Glomerular endothelial cell (primary cell): Measurements from ENCODE around the gene APBA2. TPM values are rescaled to one million over a fixed set of nuclear protein-coding genes. Genes with fewer than 3 reads are reported as not detected.

Experiments
- DNase-seq: peaks from one replicate; pipeline ENCODE4 v3.0.0-alpha.2; 2011; ENCODE audit warnings: low read depth, low spot score; ENCODE audit errors: extremely low read depth
- total RNA-seq: library from RNA; depleted of rRNA; stranded (reverse); fragments of >200 nt; gene quantifications from 2 replicates; pipeline ENCODE4 v1.2.3, GENCODE V29; 2015

The APBA2 gene
- total RNA-seq, 1 donor from 2014 or later, result 59.1 TPM

- DNase-seq, result no peak
Measured at GRCh38 chr15:29051422-29051821, 165.6 kb downstream of the APBA2 start.

DNA sequence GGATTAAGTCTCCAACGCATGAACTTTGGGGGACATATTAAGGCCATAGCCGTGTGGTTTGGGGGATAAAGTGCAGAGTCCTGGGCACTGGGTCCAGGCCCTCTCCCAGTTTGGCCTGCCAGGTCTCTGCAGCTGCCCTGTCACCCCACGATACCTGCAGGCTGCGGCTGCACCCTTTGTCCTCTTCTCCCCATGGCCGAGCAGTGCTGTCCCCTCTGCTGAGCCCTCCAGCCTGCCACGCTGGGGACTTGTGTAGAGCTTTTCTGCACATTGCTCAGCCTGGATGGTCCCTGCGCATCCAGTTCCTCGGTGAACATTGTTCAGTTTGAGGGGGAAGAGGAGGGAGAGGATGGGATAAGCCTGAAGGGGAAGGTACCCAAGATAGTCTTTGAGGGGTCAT, 167.2 kb downstream of the APBA2 start:
- DNase-seq, result no peak

DNA sequence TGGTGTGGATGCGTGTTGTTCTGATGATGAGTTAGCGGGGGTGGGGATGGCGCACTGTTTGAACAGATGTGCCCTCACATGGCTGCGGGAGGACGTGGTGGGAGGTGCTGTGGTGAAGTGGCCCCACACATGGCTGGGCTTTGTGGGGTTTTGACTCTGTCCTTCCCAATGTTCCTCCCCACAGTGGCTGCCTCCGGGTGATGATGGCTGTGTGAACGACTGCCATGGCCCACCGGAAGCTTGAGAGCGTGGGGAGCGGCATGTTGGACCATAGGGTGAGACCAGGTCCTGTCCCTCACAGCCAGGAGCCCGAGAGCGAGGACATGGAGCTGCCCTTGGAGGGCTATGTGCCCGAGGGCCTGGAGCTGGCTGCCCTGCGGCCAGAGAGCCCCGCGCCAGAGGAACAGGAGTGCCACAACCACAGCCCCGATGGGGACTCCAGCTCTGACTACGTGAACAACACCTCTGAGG, 167.9 kb downstream of the APBA2 start:
- no peak for DNase-seq

DNA sequence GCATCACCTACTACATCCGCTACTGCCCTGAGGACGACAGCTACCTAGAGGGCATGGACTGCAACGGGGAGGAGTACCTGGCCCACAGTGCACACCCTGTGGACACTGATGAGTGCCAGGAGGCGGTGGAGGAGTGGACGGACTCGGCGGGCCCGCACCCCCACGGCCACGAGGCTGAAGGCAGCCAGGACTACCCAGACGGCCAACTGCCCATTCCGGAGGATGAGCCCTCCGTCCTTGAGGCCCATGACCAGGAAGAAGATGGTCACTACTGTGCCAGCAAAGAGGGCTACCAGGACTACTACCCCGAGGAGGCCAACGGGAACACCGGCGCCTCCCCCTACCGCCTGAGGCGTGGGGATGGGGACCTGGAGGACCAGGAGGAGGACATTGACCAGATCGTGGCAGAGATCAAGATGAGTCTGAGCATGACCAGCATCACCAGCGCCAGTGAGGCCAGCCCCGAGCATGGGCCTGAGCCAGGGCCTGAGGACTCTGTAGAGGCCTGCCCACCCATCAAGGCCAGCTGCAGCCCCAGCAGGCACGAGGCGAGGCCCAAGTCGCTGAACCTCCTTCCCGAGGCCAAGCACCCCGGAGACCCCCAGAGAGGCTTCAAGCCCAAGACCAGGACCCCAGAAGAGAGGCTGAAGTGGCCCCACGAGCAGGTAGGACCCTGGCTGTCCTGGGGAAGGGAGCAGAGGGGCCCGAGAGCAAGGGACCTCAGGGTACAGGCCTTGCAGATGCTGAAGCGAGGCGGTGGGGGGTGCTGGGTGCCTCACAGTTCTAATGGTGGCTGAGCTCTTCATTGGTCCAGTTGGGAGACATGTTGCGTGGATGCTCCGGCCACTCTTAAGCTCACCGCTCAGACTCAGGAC, 168.6 kb downstream of the APBA2 start:
- DNase-seq, result no peak

GRCh38 chr15:29055876-29056275, 170.1 kb downstream of the APBA2 start:
- no peak for DNase-seq

- no peak for DNase-seq
Measured at GRCh38 chr15:29056839-29057450, 171.2 kb downstream of the APBA2 start.

- no peak for DNase-seq
Measured at GRCh38 chr15:29057856-29058255, 172.1 kb downstream of the APBA2 start.

DNA sequence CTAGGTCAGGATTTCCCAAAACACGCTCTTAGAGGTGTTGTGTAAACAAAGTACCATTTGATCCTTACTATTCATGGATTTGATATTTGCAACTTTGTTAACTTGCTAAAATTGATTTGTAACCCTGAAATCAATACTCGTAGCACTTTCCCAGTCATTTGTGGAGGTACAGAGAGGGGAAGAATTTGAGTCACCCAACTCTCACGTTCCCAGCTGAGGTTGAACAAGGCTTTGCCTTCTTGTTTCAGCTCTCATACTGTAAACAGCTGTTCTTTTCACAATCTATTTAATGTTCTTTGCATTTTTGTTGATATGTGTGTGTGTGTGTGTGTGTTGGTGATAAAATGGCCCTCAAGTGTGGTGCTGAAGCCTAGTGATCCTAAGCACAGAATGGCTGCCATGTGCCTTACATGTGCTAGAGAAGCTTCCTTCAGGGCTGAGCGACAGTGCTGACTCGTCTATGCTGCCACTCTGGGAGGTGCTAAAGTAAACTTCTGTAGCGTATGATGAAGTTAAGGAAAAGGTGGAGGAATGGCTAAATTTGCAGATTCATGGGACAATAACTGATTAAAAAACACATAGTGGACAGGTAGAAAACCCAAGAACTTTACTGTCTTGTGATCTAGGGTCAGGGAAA, 173.2 kb downstream of the APBA2 start:
- no peak for DNase-seq

DNA sequence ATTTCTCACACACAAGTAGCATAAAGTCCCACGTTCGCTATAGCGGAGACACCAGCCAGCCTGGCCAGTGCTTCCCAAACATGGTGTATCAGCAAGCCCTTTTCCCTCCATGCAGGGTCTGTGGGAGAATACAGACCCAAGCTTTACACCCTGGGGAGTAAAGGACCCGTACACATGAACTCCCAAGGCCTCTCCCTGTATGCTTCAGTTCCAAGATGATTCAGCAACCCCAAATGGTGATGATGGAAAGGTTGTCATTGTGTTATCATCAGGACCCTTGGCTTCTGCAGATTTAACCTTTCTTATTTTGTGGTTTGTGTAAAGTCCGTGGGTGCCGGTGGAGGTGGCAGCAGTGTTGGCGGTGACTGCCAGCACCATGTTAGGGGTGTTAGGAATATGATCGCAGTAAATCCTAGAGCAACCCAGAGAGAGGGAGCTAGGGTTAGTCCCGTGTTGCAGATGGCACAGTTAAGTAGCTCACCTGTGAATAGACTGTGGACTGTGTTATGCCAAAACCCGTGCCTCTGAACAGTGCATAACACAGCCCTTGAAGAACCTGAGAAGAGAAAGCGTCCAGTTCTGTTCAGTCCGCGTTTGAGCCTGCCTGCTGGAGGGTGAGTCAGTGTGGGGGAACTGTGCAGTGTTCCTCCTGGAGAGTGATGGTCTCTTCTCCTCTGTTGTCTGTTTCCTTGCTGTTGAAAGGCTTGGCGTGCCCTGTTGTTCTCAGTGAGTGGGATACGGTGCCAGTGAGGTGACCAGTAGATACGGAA, 174.3 kb downstream of the APBA2 start:
- DNase-seq, result no peak

DNA sequence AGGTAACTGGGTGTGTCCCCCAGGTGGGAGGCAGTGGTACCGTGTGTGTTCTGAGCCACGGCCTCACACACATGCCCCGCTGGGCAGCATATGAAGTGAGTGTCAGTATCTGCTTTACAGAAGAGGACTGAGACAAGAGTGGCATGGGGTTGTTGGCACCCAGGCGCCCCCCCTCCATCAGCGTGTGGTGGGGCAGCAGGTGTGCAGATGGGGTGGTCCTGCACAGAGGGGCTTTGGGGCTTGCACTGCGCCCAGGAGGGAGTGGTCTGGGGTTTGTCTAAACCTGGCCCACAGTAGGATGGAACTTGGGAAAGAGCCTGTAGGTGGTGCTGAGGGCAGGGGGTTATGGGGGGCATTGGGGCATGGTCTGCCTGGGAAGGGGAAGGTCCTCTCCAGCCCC, 176.0 kb downstream of the APBA2 start:
- DNase-seq, result no peak

- DNase-seq, result no peak
Measured at GRCh38 chr15:29062179-29062591, 176.4 kb downstream of the APBA2 start.

DNA sequence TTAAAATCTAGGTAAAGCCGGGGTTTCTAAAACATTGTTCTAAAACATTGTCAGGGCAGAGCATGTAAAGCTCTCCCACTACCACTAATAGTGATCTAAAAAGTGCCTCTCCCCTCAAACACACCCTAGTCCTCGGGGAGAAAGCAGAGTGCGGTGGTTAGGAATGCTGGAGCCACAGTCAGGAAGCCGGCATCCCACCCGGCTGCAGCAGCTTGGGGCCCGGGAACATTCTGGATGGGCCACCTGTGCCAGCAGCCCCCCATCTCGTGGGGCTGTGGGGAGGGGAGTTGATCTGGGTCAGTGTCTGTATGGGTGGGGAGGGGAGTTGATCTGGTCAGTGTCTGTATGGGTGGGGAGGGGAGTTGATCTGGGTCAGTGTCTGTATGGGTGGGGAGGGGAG, 176.9 kb downstream of the APBA2 start:
- DNase-seq, result no peak

DNA sequence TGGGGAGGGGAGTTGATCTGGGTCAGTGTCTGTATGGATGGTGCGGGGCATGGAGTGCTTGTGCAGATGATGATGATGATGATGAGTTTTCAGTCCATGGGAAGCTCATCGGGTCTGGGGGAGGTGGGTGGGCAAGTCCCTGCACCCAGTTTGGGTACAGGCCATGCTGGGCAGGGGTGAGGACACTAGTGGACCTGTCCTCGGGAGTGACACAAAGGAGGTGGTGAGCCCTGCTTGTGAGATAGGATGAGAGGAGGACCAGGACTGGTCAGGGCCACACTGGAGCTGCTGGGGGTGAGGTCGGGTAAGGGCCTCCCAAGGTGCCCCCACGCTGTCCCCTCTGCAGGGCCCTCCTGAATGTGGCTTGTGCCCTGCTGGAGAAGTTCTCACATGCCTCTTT, 177.9 kb downstream of the APBA2 start:
- DNase-seq, result no peak

- DNase-seq, result no peak
Measured at GRCh38 chr15:29064290-29064689, 178.5 kb downstream of the APBA2 start.

DNA sequence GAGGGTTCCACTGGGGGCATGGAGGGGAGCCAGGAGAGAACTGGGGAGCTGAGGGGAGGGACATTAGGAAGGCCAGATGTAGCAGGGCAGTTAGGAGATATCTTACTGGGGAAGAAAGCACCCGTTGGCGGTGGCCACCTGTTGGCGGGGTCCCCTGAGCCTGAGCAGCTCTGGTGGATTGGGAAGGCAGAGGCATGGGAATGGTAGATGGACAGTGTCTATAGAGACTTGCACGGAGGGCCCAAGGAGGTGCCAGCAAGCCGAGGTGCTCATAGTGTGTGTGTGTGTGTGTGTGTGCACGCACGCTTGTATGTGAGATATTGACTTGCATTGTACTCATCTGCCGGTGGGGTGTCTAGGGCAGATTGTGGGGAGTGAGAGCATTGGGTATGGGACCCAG, 179.0 kb downstream of the APBA2 start:
- no peak for DNase-seq

- no peak for DNase-seq
Measured at GRCh38 chr15:29065571-29065970, 179.8 kb downstream of the APBA2 start.

GRCh38 chr15:29066310-29066709, 180.5 kb downstream of the APBA2 start:
- DNase-seq, result no peak

DNA sequence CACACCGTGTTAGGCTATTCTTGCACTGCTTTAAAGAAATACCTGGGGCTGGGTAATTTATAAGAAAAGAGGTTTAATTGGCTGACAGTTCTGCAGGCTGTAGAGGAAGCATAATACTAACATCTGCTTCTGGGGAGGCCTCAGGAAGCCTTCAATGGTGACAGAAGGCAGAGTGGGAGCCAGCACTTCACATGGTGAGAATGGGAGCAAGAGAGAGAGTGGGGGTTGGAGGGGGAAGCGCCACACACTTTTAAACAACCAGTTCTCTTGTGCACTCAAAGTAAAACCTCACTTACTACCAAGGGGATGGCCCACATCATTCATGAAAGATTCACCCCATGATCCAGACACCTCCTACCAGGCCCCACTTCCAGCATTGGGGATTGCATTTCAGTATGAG, 181.1 kb downstream of the APBA2 start:
- no peak for DNase-seq

GRCh38 chr15:29067949-29068348, 182.2 kb downstream of the APBA2 start:
- no peak for DNase-seq

DNA sequence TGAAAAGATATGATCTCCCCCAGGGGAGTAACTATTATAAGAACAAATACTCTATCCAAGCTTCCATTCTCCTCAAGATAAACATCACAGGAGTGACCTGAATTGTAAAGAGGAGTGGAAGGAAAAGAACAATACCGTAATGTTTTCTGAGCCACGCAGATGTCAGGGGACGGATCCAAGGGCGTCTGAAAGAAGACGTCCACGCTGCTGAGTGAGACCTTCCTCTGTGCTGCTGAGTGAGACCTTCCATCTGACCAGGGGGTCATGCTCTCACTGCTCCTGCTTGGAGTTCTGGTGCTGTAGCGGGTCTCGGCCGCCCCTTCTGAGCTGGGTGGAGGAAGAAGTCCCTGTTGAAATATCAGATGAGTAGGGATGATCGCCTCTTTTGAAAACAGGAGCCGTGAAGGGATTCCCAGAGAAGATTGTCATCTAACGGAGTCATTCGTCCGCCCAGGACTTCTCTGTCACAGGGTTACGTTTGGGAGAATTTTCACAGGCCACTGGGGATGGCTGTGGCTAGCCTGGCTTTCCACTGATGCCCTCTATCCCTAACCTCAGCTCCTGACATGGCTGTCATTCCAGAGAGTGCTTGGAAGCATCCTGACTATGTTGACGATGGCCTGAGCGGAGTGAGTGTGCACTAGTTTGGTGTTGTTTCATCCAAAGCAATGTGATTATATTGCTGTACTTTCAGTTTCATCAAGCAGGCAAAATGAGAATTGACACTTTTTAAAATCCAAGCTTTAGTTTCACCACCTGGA, 184.9 kb downstream of the APBA2 start:
- DNase-seq, result no peak
